WERI-Rb-1 (cell line): ENCODE data around the gene RERE.

Experiments used
- DNase-seq: peaks from one replicate; pipeline ENCODE4 v3.0.0-alpha.2; 2020
- H3K27ac ChIP-seq: fragments of 250-450 bp; sonication (Bioruptor Pico); 2 replicates; pipeline ENCODE4 v1.5.1; 2020; ENCODE audit warnings: mild to moderate bottlenecking, moderate library complexity
- H3K27me3 ChIP-seq: fragments of 250-450 bp; sonication (Bioruptor Pico); 2 replicates; pipeline ENCODE4 v1.5.1; 2021; ENCODE audit warnings: mild to moderate bottlenecking, low read depth, moderate library complexity; ENCODE audit not compliant: insufficient read depth, severe bottlenecking
- H3K36me3 ChIP-seq: fragments of 250-450 bp; sonication (Bioruptor Pico); 2 replicates; pipeline ENCODE4 v1.5.1; 2020; ENCODE audit warnings: mild to moderate bottlenecking, moderate library complexity
- H3K4me3 ChIP-seq: 2 replicates; pipeline ENCODE4 v1.5.1; 2011; ENCODE audit warnings: low read depth, mild to moderate bottlenecking, control low read depth, low read length
- H3K9me3 ChIP-seq: fragments of 250-450 bp; sonication (Bioruptor Pico); 2 replicates; pipeline ENCODE4 v1.5.1; 2021; ENCODE audit warnings: mild to moderate bottlenecking, moderate library complexity; ENCODE audit not compliant: severe bottlenecking
- CTCF ChIP-seq: IDR thresholded peaks from 2 replicates; pipeline ENCODE4 v1.5.1; 2011; ENCODE audit warnings: low read depth, mild to moderate bottlenecking, control low read depth, inconsistent platforms, low read length

Gene RERE

GRCh38 chr1:8467308-8467707, 350.1 kb downstream of the RERE start:
- H3K27me3 ChIP-seq: no peaks in the 10 kb centered on the region
- DNase-seq: no peak
- H3K4me3 ChIP-seq: no peak overlapping the region
- no peak for TF ChIP-seq CTCF
- H3K36me3 ChIP-seq: peaks cover 39% of the 10 kb centered on the region
- H3K27ac ChIP-seq: no peak overlapping the region
- no peaks in the 10 kb centered on the region for H3K9me3 ChIP-seq

- TF ChIP-seq CTCF: no peak
- Histone ChIP-seq H3K27me3 (no peaks in the 10 kb centered on the region), H3K9me3 (no peaks in the 10 kb centered on the region), H3K36me3 (peaks cover 47% of the 10 kb centered on the region), H3K27ac (no peak overlapping the region), H3K4me3 (no peak overlapping the region)
- no peak for DNase-seq
Measured at GRCh38 chr1:8465692-8466091, 351.7 kb downstream of the RERE start.

- no peaks in the 10 kb centered on the region for H3K27me3 ChIP-seq
- TF ChIP-seq CTCF: no peak
- no peak overlapping the region for H3K4me3 ChIP-seq
- H3K27ac ChIP-seq: no peak overlapping the region
- no peaks in the 10 kb centered on the region for H3K9me3 ChIP-seq
- no peak for DNase-seq
- H3K36me3 ChIP-seq: peaks cover 47% of the 10 kb centered on the region
Measured at GRCh38 chr1:8465013-8465412, 352.4 kb downstream of the RERE start.

GRCh38 chr1:8464377-8464776, 353.1 kb downstream of the RERE start:
- Histone ChIP-seq H3K9me3 (no peaks in the 10 kb centered on the region), H3K27me3 (no peaks in the 10 kb centered on the region), H3K36me3 (peaks cover 47% of the 10 kb centered on the region), H3K27ac (no peak overlapping the region), H3K4me3 (no peak overlapping the region)
- DNase-seq: no peak
- no peak for TF ChIP-seq CTCF

- H3K27ac ChIP-seq: no peak overlapping the region
- H3K36me3 ChIP-seq: peaks cover 47% of the 10 kb centered on the region
- no peak for DNase-seq
- TF ChIP-seq CTCF: no peak
- H3K4me3 ChIP-seq: no peak overlapping the region
- H3K27me3 ChIP-seq: no peaks in the 10 kb centered on the region
- H3K9me3 ChIP-seq: no peaks in the 10 kb centered on the region
Measured at GRCh38 chr1:8463144-8463927, 354.1 kb downstream of the RERE start.
